Endothelial cell of umbilical vein (primary cell): ENCODE results near the gene LYPD4.

Experiments
- EZH2 ChIP-seq: IDR thresholded peaks from 2 replicates; pipeline ENCODE4 v1.6.1; 2012; ENCODE audit warnings: borderline replicate concordance, low read depth, mild to moderate bottlenecking, moderate library complexity, low read length, inconsistent platforms; ENCODE audit not compliant: severe bottlenecking
- MYC ChIP-seq: IDR thresholded peaks from one replicate; pipeline ENCODE4 v1.6.1; 2011; ENCODE audit warnings: mild to moderate bottlenecking, low read depth, low read length
- POLR2A ChIP-seq: IDR thresholded peaks from 2 replicates; pipeline ENCODE4 v1.6.1; 2012; ENCODE audit warnings: low read depth, mild to moderate bottlenecking, control low read depth, low read length
- POLR2AphosphoS5 ChIP-seq: IDR thresholded peaks from 2 replicates; pipeline ENCODE4 v1.6.1; 2012; ENCODE audit warnings: low read depth, mild to moderate bottlenecking, control low read depth, low read length, moderate library complexity; ENCODE audit not compliant: insufficient read depth
- TF ChIP-seq, protein P1 (sequence below), 2 donors: IDR thresholded peaks; 1 replicate in 1 of 2; 2 replicates in 1 of 2; pipeline ENCODE4 v1.5.1; 2011; ENCODE audit warnings: low read length in 2 of 2, mild to moderate bottlenecking in 2 of 2, moderate library complexity in 2 of 2, control low read depth in 1 of 2, inconsistent platforms in 1 of 2, low read depth in 1 of 2; ENCODE audit not compliant: insufficient read depth in 1 of 2; ENCODE audit errors: extremely low read depth in 1 of 2
- TF ChIP-seq, protein P2 (sequence below): IDR thresholded peaks from 2 replicates; pipeline ENCODE4 v1.6.1; 2011; ENCODE audit not compliant: insufficient read depth, insufficient read length

DNA sequence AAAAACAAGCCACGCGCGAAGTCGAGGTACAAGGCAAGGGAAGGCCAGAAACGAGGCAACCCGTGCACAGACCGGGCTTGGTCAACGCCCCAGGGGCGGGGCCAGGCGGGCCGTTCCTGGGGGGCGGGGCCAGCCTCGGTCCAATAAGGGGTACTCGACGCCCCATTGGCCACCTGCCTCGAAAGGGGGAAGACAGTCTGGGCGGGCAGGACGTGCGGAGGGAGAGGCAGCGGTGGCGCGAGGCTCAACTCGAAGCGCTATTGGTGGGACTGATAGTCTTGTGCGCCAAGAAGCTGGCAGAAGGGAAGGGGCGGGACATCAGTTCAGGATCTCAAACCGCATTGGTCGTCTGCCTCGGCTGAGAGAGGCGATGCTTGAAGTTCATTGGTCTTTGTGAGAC lies at the start of gene LYPD4:
- TF ChIP-seq, protein P1, sequence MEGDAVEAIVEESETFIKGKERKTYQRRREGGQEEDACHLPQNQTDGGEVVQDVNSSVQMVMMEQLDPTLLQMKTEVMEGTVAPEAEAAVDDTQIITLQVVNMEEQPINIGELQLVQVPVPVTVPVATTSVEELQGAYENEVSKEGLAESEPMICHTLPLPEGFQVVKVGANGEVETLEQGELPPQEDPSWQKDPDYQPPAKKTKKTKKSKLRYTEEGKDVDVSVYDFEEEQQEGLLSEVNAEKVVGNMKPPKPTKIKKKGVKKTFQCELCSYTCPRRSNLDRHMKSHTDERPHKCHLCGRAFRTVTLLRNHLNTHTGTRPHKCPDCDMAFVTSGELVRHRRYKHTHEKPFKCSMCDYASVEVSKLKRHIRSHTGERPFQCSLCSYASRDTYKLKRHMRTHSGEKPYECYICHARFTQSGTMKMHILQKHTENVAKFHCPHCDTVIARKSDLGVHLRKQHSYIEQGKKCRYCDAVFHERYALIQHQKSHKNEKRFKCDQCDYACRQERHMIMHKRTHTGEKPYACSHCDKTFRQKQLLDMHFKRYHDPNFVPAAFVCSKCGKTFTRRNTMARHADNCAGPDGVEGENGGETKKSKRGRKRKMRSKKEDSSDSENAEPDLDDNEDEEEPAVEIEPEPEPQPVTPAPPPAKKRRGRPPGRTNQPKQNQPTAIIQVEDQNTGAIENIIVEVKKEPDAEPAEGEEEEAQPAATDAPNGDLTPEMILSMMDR (IDR thresholded peaks at IDR 0.05; ENCODE audit: extremely low read depth in 1 of 2, insufficient read depth in 1 of 2, low read depth in 1 of 2, low read length in 2 of 2) = no peak
- TF ChIP-seq, protein P2, sequence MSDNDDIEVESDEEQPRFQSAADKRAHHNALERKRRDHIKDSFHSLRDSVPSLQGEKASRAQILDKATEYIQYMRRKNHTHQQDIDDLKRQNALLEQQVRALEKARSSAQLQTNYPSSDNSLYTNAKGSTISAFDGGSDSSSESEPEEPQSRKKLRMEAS = no peak
- TF ChIP-seq POLR2AphosphoS5 = no peak
- TF ChIP-seq POLR2A = no peak
- TF ChIP-seq EZH2 = no peak
- no peak for TF ChIP-seq MYC
